DMS 273 treated with DMSO at 0.1 percent for 48 hours (cell line): ENCODE results near the gene ARHGAP12.
"Not testable (repeated sequence)": the region's sequence is repeated elsewhere in the genome, so short reads cannot be mapped to it uniquely, and the experiment has no call there.

Experiments
- DNase-seq: peaks from one replicate; lab custom pipeline; 2025; lab: John Stamatoyannopoulos, UW

Gene ARHGAP12

GRCh38 chr10:31923389-31923788 lies 5.2 kb downstream of the ARHGAP12 start:
- no peak for DNase-seq

DNA sequence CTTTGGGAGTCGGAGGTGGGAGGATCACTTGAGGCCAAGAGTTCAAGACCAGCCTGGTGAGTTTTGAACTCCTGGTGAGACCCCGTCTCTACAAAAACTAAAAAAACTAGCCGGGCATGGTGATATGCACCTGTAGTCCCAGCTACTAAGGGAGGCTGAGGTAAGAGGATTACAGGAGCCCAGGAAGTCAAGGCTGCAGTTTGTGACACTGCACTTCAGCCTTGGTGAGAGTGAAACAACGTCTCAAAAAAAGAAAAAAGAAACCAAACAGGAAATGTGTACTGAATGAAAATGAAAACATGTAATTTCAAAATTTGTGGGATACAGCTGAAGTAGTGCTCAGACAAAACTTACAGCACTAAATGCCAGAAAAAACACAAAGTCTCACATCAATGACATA lies 7.6 kb downstream of the ARHGAP12 start:
- no peak for DNase-seq

GRCh38 chr10:31920538-31920937 lies 8.1 kb downstream of the ARHGAP12 start:
- no peak for DNase-seq

- DNase-seq, result no peak
Observed at GRCh38 chr10:31918671-31919409, 9.8 kb downstream of the ARHGAP12 start.

DNA sequence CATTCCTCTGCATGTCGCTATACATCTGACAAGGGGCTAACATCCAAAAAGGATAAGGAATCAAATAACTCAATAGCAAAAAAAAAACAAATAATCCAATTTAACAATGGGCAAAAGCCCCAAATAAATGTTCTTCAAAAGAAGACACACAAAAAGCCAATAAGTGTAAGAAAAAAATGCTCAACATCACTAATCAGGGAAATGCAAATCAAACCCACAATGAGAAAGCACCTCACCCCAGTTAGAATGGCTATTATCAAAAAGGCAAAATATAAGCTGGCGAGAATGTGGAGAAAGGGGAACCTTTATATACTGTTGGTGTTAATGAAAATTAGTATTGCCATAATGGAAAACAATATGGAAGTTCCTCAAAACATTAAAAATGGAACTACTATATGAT lies 14.3 kb downstream of the ARHGAP12 start:
- no peak for DNase-seq

DNA sequence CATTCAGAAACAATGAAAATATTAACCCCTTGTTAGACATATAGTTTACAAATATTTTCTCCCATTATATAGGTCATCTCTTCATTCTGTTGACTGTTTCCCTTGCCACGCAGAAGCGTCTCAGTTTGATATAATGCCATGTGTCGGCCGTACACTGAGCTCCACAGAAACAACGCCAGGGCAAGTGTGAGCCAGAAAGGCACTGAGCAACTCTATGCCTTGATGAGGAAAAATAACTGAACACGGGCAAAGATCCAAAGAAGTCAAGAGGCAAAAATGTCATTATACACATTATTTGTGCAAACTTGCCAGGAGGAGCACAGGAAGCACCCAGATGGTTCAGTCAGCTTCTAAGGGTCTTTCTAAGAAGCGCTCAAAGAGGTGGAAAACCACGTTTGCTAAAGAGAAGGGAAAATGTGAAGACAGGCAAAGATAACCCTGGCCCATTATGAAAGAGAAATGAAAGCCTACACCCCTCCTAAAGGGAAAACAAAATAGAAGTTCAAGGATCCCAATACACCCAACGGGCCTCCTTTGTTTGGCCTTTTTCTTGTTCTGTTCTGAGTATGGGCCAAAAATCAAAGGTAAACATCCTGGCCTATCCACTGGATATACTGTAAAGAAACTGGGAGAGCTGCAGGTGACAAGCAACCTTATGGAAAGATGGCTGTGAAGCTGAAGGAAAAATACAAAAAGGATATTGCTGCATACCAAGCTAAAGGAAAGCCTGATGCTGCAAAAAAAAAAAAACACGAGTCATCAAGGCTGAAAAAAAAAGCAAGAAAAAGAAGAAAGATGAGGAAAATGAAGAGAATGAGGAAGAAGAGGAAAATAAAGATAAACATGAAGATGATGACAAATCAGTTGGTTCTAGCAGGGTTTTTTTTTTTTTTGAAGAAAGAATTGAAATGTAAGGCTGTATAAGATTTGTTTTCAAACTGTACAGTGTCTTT lies 15.5 kb downstream of the ARHGAP12 start:
- DNase-seq, result no peak

GRCh38 chr10:31912289-31912688 lies 16.3 kb downstream of the ARHGAP12 start:
- no peak for DNase-seq

GRCh38 chr10:31910016-31910415 lies 18.6 kb downstream of the ARHGAP12 start:
- no peak for DNase-seq

- DNase-seq, result no peak
Observed at GRCh38 chr10:31908157-31908556, 20.5 kb downstream of the ARHGAP12 start.

DNA sequence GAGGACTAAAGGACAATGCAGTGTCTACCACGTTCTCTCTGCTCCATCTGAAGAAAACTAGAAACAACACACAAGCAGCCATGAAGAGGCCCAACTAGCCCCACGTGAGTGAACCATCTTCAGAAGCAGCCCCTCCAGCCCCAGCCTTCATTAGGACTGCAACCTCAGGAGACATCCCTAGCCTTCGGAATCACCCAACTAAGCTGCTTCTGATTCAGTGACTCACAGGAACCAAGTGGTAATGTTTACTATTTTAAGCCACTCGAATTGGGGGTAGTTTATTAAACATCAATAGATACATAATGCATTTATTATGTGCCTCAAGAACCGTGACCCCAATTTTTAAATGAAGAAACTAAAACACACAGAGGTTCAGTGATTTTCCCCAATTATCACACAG lies 22.6 kb downstream of the ARHGAP12 start:
- DNase-seq, result no peak

GRCh38 chr10:31905586-31905985 lies 23.0 kb downstream of the ARHGAP12 start:
- no peak for DNase-seq

- no peak for DNase-seq
Observed at GRCh38 chr10:31902625-31903024, 26.0 kb downstream of the ARHGAP12 start.

DNA sequence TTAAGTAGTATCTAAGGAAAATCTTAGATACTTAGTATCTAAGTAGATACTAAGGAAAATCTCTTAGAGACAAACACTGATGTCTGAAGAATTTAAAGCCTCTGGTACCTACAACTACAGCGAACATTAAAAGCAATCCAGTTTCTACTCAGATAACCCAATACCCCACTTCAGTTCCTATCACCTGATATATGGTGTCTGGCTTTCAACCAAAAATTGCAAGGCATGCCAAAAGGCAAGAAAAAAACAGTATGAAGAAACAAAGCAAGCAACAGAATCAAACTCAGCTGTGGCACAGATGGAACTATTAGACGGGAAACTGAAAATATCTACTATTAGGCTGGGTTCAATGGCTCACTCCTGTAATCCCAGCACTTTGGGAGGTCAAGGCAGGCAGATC lies 31.1 kb downstream of the ARHGAP12 start:
- no peak for DNase-seq

DNA sequence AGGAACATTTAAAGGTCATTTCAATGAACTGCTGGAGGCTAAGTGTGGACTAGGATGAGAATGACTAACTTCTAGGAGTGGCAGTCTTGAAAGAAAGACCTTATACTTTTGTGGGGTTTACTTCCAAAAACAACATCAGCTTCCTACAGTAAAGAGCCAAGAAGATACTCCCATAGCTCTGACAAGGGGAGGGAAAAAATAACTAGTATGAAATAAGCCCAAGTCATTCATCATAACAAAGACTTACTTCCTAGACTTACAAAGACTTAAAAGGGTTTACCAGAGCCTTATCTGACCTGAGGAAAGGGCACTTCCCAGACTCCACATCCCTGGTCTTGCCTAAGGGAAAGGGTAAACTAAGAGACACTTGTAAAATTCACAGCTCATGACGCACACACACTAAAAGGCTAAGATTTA lies 31.7 kb downstream of the ARHGAP12 start:
- DNase-seq, result no peak

DNA sequence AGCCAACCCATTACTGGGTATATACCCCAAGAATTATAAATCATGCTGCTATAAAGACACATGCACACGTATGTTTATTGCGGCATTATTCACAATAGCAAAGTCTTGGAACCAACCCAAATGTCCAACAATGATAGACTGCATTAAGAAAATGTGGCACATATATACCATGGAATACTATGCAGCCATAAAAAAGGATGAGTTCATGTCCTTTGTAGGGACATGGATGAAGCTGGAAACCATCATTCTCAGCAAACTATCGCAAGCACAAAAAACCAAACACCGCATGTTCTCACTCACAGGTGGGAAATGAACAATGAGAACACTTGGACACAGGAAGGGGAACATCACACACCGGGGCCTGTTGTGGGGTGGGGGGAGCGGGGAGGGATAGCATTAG lies 32.9 kb downstream of the ARHGAP12 start:
- DNase-seq, result not testable (repeated sequence)

DNA sequence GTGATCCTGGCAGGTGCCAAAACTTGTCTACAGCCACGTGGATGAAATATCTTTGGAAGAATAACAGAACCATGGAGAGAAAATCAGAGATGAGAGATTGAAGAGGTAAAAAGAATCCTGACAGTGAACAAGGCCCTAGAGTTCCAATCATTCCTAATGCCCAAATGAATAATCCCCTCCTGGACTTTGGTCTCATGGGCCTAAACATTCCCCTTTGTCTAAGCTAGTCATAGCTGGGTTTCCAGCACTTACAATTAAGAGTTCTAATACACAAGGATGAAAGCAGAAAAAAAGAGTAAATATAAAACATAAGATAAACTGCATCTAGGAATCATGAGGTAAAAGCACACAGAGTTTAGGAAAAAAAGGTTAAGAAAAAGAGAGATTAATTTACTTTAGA lies 40.2 kb downstream of the ARHGAP12 start:
- no peak for DNase-seq

DNA sequence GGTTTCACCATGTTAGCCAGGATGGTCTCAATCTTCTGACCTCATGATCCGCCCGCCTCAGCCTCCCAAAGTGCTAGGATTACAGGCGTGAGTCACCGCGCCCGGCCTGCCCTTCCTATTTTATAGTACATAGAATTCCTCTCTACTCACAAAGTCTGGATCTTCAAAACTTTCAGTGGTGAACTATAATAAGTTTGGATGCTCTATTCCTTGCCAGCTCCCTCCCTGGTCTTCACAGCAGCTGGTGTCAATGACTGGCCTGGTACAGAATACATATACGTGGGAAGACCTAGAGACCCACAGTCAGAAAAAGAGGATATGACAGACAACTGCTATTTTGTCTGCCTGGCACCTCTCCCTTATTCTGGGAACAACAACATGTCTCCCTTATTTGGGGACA lies 40.8 kb downstream of the ARHGAP12 start:
- DNase-seq, result no peak

DNA sequence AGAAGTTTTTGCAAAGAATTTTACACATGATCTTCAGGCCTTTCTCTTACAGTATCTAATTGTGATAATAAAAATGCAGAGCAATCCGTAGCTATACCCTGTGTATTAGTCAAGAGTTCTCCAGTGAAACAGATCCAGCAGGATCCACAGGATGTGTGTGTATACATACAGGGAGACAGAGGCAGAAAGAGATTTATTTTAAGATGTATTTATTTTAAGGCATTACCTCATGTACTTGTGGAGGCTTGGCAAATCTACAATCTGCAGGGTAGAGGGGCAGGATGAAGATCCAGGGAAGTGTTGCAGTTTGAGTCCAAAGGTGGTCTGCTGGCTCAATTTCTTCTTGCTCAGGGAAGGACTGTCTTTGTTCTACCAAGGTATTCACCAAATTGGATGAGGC lies 41.7 kb downstream of the ARHGAP12 start:
- no peak for DNase-seq

DNA sequence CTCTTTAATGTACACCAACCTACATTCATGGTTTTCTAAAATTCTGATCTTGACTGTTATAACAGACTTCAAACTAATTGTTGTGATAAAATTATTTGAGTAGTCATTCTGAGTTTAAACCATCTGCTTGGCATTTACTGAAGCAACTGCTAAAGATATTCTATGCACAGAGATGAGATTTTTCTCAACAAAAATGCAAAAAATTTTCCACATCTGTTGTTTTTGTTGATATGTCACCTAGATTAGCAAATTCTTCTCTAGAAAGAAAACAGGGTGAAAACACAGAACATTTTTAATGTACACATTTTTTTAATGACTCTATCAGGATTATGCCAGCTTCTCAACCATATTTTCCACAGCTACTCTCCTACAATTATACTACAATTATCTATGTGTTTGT lies 42.7 kb downstream of the ARHGAP12 start:
- no peak for DNase-seq

DNA sequence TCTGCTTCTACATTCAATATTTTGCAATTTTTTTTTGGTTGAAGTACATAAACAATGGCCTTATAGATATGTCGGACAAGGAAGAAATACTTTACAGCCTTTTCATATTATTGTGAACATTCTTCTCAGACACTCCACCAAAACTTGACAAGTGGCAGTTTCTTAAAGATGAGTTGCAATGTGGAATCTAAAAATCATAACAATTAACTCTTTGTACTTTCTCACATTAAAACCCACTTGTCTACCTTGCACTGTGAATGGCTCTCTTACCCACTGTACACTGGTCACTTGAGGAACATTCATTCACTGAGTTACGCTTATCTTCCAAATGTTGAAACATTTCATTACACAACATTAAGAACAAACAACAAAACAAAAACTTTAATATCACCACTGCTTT lies 44.2 kb downstream of the ARHGAP12 start:
- no peak for DNase-seq

GRCh38 chr10:31883397-31883796 lies 45.2 kb downstream of the ARHGAP12 start:
- no peak for DNase-seq

DNA sequence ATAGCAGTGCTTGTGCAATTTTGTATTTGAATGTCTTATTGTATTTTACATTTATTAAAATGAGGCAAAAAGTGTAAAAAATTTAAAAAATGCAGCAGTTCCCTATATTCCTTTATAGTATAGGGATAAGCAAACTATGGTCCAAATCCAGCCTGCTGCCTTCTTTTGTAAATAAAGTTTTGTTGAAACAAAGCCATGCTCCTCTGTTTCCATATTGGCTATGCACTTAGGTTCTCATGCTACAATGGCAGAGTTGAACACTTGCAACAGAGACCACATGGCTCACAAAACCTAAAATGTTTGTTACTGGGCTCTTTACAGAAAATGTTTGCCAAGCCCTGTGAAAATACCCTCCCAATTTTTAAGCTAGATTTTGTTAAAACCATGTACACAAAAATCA lies 50.1 kb downstream of the ARHGAP12 start:
- no peak for DNase-seq

GRCh38 chr10:31876652-31877352 lies 51.8 kb downstream of the ARHGAP12 start:
- no peak for DNase-seq
